GM19468 (cell line): ENCODE data around the gene MROH8.

ENCODE experiments used
- ATAC-seq: cut with Tn5 transposase; IDR thresholded peaks from one replicate; pipeline ENCODE4 v1.9.1; 2021; ENCODE audit warnings: mild to moderate bottlenecking, moderate library complexity, moderate number of reproducible peaks; ENCODE audit not compliant: unreplicated experiment; ENCODE audit errors: extremely low read depth

Gene MROH8

DNA sequence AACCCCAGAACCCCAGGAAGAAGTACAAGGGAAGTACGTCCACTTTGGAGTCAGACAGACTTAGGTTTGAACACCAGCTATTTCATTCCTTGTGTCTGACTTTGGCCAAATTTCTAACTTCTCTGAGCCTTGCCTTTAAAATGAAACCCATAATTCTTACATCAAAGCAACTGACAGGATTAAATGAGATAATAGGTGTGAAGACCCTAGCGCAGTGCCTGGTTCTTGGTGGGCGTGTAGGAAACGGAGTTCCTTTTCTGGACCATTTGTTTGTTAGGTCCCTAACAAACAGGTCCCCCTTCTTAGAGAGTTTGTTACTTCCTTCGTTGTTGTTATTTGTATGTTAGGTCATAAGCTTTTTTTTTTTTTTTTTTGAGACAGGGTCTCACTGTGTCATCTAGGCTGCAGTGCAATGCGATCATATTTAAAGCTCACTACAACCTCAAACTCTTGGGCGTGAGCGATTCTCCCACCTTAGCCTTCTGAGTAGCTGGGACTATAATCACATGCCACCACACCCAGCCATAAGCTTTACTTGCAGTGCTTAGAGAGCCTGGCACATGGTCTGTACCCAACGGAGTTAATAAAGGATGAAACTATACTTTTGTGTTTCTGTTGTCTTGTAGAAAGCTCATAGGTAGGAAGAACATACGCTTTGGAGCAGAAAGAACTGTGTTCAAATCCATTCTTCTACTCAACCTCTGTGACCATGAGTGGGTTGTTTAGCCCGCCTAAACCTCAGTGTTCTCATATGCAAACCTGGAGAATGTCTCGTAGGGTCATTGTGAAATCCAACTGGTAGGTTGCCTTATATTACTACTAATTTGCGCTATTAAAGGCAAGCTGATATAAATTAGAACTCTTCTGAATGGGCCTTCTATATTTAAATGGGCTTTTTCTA is 21.8 kb upstream of the MROH8 start:
- no peak for ATAC-seq

- ATAC-seq = no peak
These were observed 21.0 kb upstream of the MROH8 start for GRCh38 chr20:37200376-37200775.

GRCh38 chr20:37198932-37199660 is 19.7 kb upstream of the MROH8 start:
- ATAC-seq = no peak

DNA sequence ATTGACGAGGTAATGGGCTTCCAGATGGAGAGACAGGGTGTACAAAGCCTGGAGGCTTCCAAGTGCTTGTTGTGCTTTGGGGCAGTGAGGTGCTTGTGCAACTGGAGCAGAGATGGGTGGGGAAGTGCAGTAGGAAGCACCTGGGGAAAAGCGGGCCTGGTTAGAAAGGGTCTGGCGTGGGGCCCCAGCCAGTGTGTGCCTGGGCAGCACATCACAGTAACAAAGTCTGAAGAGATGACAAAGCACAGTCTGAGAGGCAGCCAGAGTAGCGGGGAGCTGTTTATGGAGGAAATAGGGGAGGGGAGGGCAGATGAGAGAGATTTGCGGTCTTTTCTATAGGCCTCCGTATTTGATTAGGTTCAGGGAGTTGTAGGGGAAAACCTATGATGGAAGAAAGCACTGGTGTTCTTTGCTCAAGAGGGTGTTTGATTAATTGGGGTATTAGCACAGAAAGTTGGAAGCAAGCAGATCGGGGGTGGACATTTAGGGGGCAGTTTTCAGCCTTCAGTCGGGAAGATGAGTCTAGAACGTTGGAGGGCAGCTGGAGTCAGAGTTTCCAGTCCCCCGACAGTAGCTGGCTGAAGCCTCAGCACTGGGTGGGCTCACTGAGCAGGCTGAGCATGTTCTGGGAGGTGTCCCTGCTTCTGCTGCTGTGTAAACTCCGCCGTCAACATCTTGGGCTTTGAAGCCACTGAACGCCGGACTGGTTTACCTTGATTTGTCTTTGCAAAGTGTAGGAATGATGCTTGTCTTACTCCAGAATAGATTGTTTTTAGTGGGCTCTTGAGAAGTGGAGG is 15.5 kb upstream of the MROH8 start:
- ATAC-seq = no peak

- no peak for ATAC-seq
These were observed 14.5 kb upstream of the MROH8 start for GRCh38 chr20:37193821-37194220.

DNA sequence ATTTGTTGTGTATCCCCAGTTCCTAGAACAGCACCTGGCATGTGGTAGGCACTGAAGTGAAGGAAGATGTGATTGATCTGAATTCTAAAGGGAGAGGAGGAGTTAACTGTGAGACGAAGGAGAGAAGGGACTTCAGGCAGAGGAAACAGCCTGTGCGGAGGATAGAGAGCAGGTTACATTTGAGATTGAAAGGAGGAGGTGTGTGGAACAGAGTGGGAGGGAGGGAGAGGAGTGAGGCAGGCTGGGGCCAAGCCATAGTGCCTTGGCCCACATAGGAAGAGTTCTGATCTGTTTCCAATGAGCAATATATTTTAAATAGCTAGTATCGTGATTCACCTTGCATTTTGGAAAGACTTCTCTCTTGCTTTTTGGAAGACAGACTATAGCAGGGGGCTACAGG is 13.9 kb upstream of the MROH8 start:
- no peak for ATAC-seq

DNA sequence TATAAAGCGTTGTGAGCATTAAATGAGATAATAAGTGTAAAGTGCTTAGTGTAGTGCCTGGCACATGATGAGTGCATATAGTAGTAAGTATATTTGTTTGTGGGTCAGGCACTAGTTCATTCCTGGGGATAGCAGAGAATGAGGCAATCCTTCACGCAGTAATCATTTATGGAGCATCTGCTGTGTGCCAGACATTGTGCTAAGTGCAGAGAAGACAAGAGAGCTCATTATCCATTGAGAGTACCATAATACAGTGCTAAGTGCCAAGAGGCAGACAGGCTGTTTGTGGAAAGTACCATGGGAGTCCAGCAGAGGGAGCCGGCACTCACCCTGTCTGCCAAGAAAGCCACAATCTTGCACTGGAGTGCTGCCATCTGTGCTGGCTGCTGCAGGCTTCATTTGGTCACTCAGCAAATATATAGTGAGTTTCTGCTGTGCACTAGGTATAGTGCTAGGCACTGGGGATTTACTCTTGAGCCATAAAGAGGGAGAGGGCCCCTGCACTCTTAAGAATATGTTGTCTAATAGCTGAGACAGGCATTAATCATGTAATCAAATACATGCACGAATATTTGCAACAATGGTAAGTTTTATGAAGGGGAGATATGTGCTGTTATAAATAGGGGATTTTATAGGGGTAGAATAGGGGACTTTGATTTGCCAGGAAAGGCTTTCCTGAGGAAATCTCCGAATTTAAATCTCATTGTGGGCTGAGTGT is 12.9 kb upstream of the MROH8 start:
- no peak for ATAC-seq

DNA sequence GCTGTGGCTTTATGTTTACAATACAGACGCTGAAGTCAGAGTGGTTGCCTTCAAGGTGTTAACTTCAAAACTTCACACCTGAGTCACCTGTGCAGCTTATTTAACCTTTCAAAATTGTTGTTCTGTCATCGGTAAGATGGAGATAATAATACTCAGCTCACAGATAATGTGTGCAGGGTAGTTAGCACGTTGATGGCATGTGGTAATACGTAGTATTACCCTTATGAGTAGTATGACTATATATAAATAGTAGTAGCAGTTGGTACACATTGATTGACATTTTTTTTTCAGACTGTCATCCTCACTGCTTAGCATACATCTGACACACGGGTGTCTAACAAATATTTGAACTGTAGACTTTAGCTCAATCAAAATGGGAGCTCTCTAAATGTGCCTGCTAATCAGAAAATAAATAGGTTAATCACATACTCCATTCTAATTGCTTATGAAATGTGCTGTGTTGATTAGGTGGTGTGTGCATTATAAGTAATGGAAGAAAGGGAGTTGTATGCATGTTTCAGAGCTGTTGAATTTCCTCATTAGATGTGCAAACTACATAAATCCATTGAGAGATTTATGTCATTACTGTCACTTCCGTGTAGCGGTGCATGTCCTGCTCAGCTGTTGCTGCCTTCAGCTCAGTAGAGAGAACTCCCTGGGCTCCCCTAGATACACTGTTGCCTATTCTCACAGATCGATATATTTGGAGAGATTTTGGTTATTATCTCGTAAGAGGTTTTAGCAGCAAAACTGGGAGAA is 11.2 kb upstream of the MROH8 start:
- ATAC-seq = no peak

GRCh38 chr20:37189416-37190016 is 10.2 kb upstream of the MROH8 start:
- ATAC-seq = no peak

DNA sequence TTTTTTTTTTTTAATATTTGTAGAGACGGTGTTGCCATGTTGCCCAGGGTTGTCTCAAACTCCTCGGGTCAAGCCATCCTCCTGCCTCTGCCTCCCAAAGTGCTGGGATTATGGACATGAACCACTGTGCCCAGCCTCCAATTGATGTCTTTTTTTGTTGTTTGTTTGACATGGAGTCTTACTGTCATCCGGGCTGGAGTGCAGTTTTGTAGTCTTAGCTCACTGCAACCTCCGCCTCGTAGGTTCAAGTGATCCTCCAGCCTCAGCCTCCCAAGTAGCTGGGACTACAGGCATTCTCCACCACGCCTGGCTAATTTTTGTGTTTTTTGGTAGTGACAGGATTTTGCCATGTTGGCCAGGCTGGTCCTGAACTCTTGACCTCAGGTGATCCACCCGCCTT is 9.4 kb upstream of the MROH8 start:
- no peak for ATAC-seq

- ATAC-seq = no peak
These were observed 6.3 kb upstream of the MROH8 start for GRCh38 chr20:37185686-37186085.

DNA sequence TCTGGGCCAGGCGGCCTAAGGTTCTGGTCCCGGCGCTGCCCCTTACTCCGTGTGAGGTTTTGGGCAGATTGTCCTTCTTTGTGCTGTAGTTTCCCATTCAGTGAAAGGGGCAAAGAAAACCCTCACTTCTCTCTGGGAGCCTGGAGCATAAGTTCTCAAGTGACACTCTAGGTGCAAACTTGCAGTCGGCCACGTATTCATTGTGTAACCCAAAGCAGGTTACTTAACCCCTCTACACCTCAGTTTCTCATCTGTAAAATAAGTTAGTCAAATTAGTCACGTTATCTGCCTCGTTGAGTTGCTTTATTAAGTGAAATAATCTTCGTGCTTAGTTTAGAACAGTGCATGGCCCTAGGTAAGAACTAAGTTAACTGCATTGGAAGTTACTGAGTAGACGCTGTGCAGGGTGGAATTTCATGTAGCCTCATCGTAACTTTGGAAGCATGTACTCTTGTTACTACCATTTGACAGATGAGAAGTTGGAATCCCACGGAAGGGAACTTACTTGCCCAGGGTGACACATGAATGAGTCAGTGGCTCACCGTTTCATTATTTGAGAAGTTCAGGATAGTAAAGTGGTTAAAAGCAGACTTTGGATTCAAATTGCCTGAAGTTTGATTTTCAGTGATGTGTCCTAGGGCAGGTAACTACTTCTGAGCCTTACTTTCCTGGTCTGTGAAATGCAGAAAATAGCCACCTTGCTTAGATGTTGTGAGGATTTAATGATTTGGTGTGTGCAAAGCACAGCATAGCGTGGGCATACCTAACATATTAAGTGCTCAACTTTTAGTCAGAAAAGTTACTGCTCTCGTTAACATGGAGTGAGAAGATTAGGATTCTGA is 556 bp upstream of the MROH8 start:
- ATAC-seq = no peak

DNA sequence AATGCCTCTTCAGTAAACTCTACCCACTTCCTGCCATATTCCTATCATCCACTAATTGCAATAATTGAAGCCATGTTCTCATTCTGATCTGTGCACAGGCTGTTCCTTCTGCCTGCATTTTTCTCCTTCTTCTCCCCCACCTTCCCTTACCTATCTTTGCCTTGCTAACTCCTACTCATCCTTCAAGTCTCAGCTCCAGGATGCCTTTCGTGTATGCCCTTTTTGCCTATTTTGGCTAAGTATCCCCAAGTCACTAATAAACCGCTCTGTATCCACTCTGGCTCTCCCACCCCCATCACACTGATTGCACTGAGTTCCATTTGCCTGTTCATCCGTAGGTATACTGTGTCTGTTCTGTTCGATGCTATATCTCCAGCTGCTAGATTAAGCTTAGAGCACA is 6.5 kb downstream of the MROH8 start:
- no peak for ATAC-seq

GRCh38 chr20:37166867-37167266 is 12.5 kb downstream of the MROH8 start:
- ATAC-seq = no peak

- no peak for ATAC-seq
These were observed 14.3 kb downstream of the MROH8 start for GRCh38 chr20:37165031-37165430.

DNA sequence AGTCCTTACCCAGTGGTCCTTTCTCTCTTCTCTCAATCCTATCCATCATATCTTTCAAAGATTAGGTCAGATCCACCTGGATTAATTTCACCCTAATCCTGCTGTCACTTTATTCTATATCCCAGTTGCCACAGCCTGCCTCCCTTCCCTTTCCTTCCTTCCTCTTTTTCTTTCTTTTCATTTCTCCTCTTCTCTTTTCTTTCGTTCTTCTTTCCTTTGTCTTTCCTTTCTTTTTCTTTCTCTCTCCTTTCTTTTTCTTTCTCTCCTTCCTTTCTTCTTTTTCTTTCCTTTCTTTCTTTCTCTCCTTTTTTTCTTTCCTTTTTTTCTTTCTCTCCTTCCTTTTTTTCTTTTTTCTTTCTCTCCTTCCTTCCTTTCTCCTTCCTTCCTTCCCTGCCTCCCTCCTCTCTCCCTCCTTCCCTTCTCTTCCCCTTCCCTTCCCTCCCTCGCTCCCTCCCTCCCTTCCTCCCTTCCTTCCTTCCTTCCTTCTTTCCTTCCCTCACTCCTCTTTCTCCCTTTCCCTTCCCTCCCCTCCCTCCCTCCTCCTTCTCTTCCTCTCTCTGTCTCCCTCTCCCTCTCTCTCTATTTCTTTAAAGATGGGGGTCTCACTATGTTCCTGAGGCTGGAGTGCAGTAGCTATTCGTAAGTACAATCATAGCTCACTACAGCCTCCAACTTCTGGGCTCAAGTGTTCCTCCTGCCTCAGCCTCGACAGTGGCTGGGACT is 15.4 kb downstream of the MROH8 start:
- no peak for ATAC-seq

- ATAC-seq = no peak
These were observed 16.7 kb downstream of the MROH8 start for GRCh38 chr20:37162646-37163045.
